GM12864 (cell line): ENCODE data around the gene HECW1.

Source experiments
- DNase-seq: peaks from one replicate; pipeline ENCODE4 v3.0.0-alpha.2; 2011; ENCODE audit warnings: low read depth
- H3K4me3 ChIP-seq: 2 replicates; pipeline ENCODE4 v1.5.1; 2011; ENCODE audit warnings: mild to moderate bottlenecking, low read depth, low read length, control low read depth
- TF ChIP-seq, protein P1 (sequence below): IDR thresholded peaks from 2 replicates; pipeline ENCODE4 v1.5.1; 2011; ENCODE audit warnings: low read depth, mild to moderate bottlenecking, moderate library complexity, low read length, control low read depth, inconsistent platforms; ENCODE audit errors: missing control alignments

HECW1 gene

DNA sequence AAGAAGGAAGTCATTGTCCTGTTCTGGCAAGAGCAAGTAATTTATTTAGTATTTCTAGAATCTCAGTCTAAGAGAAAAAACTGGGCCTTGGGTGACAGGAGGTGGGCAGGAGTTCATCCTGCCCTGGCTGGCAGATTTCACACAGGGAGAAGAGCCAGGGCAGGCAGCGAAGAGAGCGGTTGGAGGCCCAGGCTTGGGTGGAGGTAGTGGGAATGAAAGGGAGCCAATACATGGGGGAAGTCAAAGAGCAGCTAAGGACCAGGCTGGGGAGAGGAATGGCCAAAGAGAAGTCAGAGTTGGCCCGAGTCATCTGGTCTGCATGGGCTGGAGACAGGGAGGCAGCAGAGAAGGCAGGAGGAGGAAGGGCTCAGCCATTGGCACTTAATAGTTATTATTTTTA is 51.4 kb downstream of the HECW1 start:
- no peak for DNase-seq
- TF ChIP-seq, protein P1, sequence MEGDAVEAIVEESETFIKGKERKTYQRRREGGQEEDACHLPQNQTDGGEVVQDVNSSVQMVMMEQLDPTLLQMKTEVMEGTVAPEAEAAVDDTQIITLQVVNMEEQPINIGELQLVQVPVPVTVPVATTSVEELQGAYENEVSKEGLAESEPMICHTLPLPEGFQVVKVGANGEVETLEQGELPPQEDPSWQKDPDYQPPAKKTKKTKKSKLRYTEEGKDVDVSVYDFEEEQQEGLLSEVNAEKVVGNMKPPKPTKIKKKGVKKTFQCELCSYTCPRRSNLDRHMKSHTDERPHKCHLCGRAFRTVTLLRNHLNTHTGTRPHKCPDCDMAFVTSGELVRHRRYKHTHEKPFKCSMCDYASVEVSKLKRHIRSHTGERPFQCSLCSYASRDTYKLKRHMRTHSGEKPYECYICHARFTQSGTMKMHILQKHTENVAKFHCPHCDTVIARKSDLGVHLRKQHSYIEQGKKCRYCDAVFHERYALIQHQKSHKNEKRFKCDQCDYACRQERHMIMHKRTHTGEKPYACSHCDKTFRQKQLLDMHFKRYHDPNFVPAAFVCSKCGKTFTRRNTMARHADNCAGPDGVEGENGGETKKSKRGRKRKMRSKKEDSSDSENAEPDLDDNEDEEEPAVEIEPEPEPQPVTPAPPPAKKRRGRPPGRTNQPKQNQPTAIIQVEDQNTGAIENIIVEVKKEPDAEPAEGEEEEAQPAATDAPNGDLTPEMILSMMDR: no peak
- H3K4me3 ChIP-seq: no peak overlapping the region

DNA sequence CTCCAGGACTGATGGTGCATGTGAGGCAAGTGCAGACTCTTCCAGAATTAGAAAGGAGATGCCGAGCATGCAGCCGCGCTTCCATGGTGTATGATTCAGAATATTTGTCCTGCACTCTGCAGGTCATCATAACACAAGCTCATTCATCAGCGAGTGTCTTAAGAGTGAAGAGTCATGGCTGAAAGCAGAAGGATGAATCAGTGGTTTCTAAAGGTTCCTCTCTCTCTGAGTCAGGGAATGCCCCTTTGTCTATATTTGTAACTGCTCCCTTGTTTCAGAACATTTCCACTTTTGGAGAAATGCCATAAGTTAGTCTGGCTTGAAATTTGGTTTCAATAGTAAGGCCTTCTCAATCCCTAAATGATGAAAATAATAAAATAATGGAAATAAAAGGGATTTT is 52.3 kb downstream of the HECW1 start:
- DNase-seq: peak; percentile 25
- TF ChIP-seq, protein P1: no peak
- H3K4me3 ChIP-seq: no peak overlapping the region

DNA sequence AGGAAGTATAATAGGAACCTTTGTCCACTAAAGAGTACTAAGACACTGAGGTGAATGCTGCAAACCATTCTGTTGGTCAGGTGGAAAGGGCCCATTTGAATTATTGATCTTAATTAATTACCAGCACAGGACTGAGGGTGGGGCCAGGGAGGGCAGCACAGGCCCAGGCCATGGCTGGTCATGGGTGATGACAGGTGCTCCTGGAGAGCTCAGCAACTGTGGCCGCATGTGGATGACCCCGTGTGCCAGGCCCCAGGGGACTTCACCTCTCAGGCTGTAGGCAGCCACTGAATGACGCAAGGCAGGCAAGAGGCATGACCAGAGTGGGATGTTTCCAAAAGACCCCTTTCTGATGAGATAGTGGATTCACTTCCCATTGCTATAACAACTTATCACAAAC is 54.2 kb downstream of the HECW1 start:
- TF ChIP-seq, protein P1: no peak
- no peak for DNase-seq
- H3K4me3 ChIP-seq: no peak overlapping the region

DNA sequence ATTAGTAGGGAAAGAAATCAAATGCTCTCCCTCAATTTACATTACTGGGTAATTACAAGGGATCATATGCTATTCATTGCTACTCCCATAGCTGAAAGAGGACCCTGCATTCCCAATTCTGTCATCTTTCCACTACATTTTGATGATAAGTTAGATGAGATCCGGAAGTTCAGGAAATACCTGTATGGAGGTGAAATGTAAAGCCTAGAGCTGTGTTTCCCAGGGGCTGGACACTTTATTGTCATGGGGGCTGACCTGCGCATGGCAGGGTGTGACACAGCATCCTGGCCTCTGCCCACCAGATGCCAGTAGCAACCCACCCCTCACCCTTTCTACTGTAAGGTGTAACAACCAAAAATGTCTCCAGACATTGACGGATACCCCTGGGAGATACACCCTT is 56.6 kb downstream of the HECW1 start:
- no peak for DNase-seq
- H3K4me3 ChIP-seq: no peak overlapping the region
- TF ChIP-seq, protein P1: no peak

DNA sequence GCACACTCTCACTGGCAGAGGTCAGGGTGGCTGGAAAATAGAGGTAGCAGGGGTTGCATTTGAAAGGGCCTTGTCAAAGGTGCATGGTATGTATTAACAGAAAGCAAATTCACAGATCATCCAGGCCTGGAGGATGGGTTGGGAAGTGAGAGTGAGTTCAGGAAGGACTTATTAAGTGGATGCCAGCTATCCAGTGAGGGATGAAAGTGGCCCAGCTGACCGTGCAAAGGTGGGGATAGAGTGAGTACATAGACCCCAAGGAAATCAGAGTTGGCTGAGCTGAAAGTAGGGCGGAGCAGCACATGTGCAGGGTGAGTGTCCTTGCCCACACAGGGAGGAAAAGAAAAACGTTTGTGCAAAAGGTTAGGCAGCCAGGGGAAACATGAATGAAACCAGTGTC is 58.1 kb downstream of the HECW1 start:
- TF ChIP-seq, protein P1: no peak

DNA sequence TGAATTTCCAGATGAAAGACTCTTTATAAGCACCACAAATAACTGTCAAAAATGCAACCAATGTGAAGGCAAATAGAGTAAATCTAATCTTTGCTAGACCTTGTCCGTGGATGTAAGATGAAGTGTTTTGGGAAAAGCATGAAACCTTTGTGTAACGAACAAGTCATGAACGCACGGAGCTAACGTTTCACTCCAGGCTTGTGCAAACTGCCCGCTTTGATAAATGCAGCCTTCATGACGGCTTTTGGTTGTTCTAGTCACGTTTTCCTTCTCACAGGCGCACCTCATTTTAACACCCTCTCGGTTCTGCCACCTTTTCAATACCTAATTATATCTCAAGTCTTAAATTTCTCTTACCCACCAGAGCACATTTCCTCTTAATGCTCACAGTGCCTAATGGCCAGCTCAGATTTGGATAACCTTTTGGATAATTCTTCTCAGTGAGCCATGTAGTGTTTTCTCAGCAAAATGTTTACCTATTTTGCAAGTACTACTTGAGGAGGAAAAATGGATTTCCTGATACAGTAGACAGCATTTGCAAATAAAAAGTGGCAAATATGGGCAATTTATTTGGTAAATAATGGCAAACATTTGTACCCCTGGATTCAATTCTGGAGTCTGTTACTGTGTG is 63.2 kb downstream of the HECW1 start:
- DNase-seq: no peak
- no peak overlapping the region for H3K4me3 ChIP-seq
- TF ChIP-seq, protein P1: no peak

More for the DNA sequence above, 58.1 kb downstream of the HECW1 start:
- DNase-seq: no peak
- H3K4me3 ChIP-seq: no peak overlapping the region

DNA sequence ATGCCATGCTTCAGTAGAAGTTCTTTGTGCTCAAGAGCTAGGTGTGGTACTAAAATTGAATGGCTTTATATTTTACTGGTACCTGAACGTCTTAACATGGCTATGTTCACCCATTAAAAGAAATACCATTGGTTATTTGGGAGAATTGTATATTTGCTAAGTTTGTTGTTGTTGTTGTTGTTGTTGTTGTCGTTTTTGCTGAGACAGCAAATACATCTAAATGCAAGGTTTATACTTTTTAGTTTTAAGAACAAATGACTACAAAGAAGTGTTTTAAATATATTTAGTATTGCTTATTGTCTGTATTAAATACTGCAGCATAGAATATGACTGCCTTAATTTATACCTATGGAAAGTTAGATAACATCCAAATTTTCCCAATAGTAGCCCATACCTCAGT is 66.9 kb downstream of the HECW1 start:
- TF ChIP-seq, protein P1: no peak
- H3K4me3 ChIP-seq: no peak overlapping the region
- DNase-seq: no peak
